ENCODE data around the gene MTUS2.

GRCh38 chr13:29534083-29534482 is 713.9 kb downstream of the MTUS2 start:
- TF ChIP-seq, protein P1, sequence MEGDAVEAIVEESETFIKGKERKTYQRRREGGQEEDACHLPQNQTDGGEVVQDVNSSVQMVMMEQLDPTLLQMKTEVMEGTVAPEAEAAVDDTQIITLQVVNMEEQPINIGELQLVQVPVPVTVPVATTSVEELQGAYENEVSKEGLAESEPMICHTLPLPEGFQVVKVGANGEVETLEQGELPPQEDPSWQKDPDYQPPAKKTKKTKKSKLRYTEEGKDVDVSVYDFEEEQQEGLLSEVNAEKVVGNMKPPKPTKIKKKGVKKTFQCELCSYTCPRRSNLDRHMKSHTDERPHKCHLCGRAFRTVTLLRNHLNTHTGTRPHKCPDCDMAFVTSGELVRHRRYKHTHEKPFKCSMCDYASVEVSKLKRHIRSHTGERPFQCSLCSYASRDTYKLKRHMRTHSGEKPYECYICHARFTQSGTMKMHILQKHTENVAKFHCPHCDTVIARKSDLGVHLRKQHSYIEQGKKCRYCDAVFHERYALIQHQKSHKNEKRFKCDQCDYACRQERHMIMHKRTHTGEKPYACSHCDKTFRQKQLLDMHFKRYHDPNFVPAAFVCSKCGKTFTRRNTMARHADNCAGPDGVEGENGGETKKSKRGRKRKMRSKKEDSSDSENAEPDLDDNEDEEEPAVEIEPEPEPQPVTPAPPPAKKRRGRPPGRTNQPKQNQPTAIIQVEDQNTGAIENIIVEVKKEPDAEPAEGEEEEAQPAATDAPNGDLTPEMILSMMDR (conservative IDR thresholded peaks at IDR 0.05 in 1 of 2, IDR thresholded peaks at IDR 0.05 in 1 of 2; ENCODE audit: extremely low read depth in 1 of 2, insufficient read depth in 1 of 2, low read depth in 1 of 2, low read length in 2 of 2) = no peak
- TF ChIP-seq EZH2 (IDR thresholded peaks at IDR 0.05; ENCODE audit: borderline replicate concordance, low read length) = no peak

Data from mammary epithelial cell (primary cell).